Nephron progenitor cell (in vitro differentiated cells): ENCODE measurements around the gene LGALS3BP.

Experiments
- DNase-seq: peaks from one replicate; pipeline ENCODE4 v3.0.0; 2021
- H3K27ac Mint-ChIP-seq: 2 replicates; pipeline ENCODE4 v1.8.0; 2021; ENCODE audit warnings: mild to moderate bottlenecking, moderate library complexity, mixed read lengths
- H3K27me3 Mint-ChIP-seq: 2 replicates; pipeline ENCODE4 v1.8.0; 2021; ENCODE audit warnings: mild to moderate bottlenecking, low read depth, mixed read lengths; ENCODE audit not compliant: poor library complexity
- H3K36me3 Mint-ChIP-seq: 2 replicates; pipeline ENCODE4 v1.8.0; 2021; ENCODE audit warnings: low read depth, mixed read lengths
- H3K4me1 Mint-ChIP-seq: 2 replicates; pipeline ENCODE4 v1.8.0; 2021; ENCODE audit warnings: mixed read lengths
- H3K4me3 Mint-ChIP-seq: 2 replicates; pipeline ENCODE4 v1.8.0; 2021; ENCODE audit warnings: mild to moderate bottlenecking, moderate library complexity, mixed read lengths
- H3K9me3 Mint-ChIP-seq: 2 replicates; pipeline ENCODE4 v1.8.0; 2021; ENCODE audit warnings: mild to moderate bottlenecking, moderate library complexity, mixed read lengths
- TF ChIP-seq, protein P1 (sequence below): fragments of 200-600 bp; sonication (generic); IDR thresholded peaks from 2 replicates; pipeline ENCODE4 v1.5.0; 2021; ENCODE audit warnings: antibody characterized with exemption

LGALS3BP gene

DNA sequence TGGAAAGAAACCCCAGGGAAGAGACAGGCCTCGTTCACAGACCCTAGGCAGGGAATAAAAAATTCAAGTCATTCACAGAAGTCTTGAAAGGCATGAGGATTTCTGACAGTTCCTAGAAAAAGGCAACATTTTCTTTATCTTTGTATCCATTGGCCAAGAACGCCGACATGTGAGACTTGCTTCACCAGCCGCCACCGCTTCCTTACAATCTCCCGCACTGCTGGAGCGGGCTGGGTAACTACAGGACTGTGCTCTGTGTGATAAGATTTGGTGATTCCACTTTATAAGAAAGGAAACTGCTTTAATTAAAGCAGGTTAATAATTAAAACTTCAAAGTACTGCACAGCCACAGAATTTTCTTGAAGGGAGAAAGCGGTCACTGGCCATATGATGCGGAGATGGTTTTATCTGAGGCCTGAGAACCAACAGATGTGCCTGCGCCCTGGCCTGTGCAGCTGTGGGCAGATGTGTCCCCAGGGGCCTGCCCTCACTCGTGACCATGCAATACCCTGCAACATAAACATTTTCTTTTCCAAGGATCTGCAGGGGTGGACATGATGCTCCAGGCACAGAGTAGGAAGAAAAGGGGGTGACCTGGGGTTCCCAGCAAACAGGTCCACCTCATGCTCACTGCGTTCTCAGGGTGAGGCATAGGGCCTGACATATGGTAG, 13.0 kb upstream of the LGALS3BP start:
- Mint-ChIP-seq H3K27me3 (peaks cover 5% of the 10 kb centered on the region), H3K27ac (no peak overlapping the region), H3K36me3 (peaks cover 56% of the 10 kb centered on the region), H3K9me3 (no peaks in the 10 kb centered on the region), H3K4me1 (peaks cover 20% of the 10 kb centered on the region), H3K4me3 (no peak overlapping the region)
- TF ChIP-seq, protein P1, sequence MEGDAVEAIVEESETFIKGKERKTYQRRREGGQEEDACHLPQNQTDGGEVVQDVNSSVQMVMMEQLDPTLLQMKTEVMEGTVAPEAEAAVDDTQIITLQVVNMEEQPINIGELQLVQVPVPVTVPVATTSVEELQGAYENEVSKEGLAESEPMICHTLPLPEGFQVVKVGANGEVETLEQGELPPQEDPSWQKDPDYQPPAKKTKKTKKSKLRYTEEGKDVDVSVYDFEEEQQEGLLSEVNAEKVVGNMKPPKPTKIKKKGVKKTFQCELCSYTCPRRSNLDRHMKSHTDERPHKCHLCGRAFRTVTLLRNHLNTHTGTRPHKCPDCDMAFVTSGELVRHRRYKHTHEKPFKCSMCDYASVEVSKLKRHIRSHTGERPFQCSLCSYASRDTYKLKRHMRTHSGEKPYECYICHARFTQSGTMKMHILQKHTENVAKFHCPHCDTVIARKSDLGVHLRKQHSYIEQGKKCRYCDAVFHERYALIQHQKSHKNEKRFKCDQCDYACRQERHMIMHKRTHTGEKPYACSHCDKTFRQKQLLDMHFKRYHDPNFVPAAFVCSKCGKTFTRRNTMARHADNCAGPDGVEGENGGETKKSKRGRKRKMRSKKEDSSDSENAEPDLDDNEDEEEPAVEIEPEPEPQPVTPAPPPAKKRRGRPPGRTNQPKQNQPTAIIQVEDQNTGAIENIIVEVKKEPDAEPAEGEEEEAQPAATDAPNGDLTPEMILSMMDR = no peak
- DNase-seq = no peak

DNA sequence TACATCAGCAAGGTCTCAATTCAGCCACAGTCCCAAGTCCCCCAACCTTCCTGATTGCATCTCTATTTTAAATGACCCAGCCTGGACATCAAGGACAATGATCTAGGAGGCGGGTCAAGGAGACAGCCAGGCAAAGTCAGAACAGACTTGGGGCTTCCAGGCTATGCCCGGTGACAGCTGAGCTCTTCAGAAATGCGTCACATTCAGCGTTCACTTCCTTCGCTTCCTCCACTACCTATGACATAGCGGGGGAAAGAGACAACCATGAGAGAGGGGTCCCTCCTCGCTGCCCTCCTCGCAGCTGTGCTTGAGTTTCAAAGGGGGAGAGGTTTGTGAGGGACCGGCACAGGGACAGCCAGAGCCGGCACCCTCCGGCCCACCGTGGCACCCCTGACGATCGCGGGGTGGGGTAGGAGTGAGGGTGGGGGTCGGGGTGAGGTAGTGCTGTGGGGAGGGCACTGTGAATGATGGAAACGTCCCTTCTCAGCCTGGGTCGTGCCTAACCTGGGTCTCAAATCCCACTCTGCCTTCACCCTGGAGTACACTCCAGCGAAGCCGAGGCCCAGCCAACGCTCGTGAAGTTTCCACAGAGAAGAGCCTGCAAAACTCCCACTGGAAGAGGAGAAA, 12.3 kb upstream of the LGALS3BP start:
- TF ChIP-seq, protein P1 = no peak
- no peak overlapping the region for H3K4me3 Mint-ChIP-seq
- DNase-seq = no peak
- H3K9me3 Mint-ChIP-seq = no peaks in the 10 kb centered on the region
- peaks cover 52% of the 10 kb centered on the region for H3K36me3 Mint-ChIP-seq
- H3K27ac Mint-ChIP-seq = peak overlapping the region; percentile 39
- peaks cover 15% of the 10 kb centered on the region for H3K4me1 Mint-ChIP-seq
- H3K27me3 Mint-ChIP-seq = peaks cover 5% of the 10 kb centered on the region

DNA sequence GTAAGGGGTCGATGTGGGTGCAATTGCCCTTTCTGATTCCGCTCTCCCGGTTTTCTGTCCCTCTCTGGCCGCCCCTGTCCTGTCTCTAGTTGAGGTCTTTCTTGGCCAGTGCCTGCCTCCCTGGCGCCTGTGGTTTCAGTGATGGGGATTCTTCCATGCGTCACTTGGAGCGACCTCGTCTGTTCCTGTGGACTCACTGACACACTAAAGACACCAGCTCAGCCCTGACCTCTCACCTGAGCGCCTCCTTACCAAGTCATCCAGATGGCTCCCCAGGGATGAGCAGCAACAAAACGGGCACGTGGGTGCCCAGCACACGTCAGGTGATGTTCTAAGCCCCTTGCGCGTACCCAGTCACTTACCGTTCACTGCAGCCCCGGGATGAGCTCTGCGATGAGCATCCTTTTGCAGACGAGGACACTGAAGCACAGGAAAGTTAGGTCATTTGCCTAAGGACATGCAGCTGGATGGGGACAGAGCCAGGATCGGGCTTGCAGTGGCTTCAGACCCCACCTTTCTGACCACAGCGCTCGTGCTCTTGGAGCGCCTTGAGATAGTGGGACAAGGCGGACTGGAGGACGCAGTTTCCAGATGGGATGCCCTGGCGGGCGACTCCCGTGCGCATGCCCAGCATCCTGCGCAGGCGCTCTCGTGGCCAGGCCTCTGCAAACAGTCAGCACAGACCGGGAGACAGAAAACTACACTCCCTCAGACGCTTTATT, 11.5 kb upstream of the LGALS3BP start:
- TF ChIP-seq, protein P1 = no peak
- peaks cover 16% of the 10 kb centered on the region for H3K4me1 Mint-ChIP-seq
- H3K36me3 Mint-ChIP-seq = peaks cover 46% of the 10 kb centered on the region
- peaks cover 10% of the 10 kb centered on the region for H3K27me3 Mint-ChIP-seq
- H3K9me3 Mint-ChIP-seq = no peaks in the 10 kb centered on the region
- H3K4me3 Mint-ChIP-seq = no peak overlapping the region
- DNase-seq = no peak
- H3K27ac Mint-ChIP-seq = no peak overlapping the region

DNA sequence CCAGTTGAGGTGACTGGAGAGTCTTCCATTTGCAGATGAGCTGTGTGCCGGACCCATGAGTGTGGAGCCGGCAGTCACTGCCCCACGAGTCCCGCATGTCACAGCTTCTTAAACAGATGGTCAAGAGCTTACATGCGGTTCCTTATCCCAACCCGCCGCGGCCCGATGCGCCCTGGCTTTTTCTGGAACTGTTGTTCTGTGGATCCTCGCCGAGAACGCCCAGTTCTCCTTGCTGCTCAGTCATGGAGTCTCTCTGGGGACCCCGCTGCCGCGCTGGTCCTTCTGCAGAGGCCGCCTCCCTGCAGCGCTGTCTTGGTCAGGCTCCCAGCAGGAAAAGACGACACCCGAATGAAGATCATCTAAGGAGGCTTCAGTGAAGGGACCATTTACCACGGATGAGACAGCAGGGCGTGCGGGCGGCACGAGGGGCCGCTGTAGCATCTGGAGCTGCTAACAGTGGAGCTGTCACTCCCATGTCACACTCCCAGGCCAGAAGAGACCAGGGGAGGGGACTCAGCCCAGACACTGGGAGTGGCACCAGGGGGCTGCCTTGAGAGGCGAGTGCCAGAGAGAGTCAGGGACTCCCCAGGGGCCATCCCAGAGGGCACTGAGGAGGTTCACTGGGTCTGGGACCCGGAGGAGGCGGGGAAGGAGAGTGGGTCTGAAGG, 10.8 kb upstream of the LGALS3BP start:
- no peak for DNase-seq
- Mint-ChIP-seq H3K27me3 (peaks cover 10% of the 10 kb centered on the region), H3K27ac (no peak overlapping the region), H3K9me3 (no peaks in the 10 kb centered on the region), H3K36me3 (peaks cover 41% of the 10 kb centered on the region), H3K4me1 (peaks cover 16% of the 10 kb centered on the region), H3K4me3 (no peak overlapping the region)
- TF ChIP-seq, protein P1 = no peak

DNA sequence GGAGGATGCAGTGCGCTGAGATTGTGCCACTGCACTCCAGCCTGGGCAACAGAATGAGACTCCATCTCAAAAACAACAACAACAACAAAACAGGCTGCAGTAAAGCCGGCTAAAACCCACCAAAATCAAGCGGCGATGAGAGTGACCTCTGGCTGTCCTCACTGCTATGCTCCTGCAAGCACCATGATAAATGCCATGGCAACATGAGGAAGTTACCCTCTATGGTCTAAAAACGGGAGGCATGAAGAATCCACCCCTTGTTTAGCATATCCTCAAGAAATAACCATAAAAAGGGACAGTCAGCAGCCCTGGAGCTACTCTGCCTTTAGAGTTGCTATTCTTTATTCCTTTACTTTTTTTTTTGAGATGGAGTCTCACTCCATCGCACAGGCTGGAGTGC, 8.4 kb upstream of the LGALS3BP start:
- Mint-ChIP-seq H3K4me1 (peaks cover 12% of the 10 kb centered on the region), H3K27me3 (peaks cover 12% of the 10 kb centered on the region), H3K4me3 (no peak overlapping the region), H3K27ac (no peak overlapping the region), H3K36me3 (peaks cover 31% of the 10 kb centered on the region), H3K9me3 (no peaks in the 10 kb centered on the region)
- TF ChIP-seq, protein P1 = no peak
- DNase-seq = no peak
